Measurements from ENCODE around the gene MRTFA.

The MRTFA gene

DNA sequence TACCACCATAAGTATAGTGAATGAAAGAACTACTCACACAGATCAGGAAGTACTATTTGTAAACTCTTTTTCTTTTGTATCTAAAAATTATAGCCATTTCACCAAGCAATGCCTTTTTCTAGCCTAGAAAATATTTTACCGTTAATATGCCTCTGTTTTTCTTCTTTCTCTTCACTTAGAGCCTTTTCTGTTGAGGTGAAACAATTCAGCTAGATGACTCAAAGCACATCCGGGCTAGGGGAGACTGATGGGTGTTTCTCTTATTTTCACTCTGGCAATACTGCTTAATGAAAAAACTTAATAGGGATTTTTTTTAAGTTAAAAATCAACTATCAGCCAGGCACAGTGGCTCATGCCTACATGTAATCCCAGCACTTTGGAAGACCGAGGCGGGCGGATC lies 172.8 kb downstream of the MRTFA start:
- DNase-seq (ENCODE audit: low read depth in 3 of 3) = no peak

DNA sequence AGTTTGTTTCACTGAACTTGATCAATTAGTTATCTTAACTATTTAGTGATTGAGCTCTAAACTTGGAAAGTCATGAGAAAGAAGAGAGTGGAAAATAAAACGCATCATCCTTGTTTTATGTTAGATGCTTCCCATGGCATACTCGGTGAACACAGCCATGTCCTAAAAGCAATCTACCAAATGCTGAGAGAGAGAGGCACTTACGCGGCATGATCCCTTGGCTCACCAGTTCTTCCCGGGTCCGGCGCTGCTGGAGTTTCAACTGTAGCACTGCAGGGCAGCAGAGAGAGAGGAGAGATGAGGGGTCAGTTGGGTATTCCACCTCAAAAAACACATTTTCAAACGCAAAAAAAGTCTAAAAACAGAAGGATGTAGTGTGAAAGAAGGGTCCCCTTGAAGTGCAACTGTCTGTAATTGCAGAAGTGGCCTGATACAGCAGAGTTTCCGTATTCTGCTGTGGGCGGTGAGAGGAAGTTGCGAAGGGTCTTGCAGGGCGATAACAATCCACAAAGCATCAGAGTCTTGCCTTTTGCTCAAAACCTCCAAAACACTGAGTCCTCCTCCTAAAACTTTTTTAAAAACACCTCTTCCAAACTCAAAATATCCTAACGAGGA lies 173.4 kb downstream of the MRTFA start:
- peak in 2 of 3 experiments; percentile 18 to 20 for DNase-seq (ENCODE audit: low read depth in 3 of 3)

DNA sequence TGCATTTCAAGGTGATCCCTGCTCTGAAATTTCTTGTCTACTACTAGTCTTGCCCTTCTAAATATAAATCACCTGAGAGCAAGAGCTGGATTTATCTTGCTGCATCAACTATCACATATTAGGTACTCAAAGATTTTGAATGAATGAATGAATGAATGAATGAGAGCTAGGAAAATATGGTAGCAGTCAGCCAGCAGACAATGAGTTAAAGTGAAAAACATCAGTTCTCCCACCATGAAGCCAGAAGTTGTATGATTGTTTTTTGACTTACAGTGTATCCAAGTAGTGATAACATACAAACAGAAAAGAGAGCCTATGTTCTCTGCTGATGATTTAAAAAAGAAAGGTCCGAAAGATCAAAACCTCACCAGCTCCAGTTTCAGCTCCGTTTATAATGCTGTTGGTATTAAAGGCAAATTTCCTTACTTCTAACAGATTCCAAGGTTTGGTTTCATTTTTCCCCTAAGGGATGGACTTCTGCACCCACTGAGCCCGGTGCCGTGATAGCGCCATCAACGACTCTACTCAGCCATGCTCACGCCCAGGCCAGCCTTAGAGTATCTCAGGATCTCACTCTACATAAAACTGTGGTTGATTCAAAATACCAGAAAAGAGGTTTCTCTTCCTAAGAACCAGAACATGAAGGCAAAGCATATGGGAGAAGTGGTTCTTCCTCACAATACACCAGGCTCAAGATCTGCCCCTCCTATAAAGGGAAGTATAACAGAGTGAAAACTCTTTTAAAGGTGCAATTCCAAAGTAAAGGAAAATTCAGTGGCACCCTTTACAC lies 174.1 kb downstream of the MRTFA start:
- DNase-seq (ENCODE audit: low read depth in 3 of 3) = no peak

DNA sequence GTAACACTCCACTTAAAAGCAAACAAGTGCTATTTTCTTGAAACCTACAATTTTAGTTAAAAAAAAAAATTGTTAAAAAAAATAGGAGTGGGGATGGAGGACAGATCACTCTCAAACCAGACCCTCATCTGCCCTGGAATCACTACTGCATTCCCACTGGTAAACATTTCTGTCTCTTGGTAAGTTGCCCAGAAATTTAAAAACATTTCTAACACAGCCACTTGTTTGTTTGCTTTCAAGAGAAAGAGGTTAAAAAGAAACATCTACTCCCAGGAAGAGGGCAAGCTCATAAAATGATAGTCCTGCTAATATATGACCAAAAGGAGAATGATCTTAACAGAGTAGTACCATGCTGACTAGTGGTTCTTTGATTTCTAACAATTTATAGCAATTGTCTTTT lies 182.8 kb downstream of the MRTFA start:
- no peak for DNase-seq (ENCODE audit: low read depth in 3 of 3)

DNA sequence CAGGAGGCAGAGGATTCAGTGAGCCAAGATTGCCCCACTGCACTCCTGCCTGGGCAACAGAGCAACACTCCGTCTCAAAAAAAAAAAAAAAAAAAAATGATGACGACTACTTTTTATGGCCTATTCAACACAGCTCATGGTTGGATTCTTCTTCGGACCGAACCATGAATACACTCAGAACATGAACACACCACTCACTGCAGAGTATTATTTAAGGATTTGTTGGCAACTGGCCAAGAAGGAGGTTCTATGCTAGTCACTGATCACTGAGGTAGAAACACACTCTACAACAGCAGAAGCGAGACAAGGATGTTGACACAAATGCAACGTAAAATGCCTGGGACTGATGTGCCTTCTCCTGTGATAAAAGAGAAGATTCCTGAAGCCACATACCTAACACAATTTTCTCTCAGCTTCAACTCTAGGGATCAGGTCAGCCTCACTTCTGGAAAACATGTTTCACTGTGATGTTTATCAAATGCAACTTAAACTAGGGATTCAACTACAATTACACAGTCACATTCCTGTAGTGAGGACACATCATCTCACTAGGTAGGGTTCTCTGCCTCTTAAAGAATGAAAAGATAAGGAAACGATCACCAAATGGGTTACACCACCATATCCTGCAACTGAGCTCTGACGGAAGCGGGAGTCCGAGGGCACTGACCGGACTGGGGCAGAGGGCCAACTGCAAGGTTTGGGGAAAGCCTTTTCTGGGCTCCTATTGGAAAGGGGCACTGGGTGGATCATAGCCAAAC lies 183.6 kb downstream of the MRTFA start:
- DNase-seq (ENCODE audit: low read depth in 3 of 3) = no peak

DNA sequence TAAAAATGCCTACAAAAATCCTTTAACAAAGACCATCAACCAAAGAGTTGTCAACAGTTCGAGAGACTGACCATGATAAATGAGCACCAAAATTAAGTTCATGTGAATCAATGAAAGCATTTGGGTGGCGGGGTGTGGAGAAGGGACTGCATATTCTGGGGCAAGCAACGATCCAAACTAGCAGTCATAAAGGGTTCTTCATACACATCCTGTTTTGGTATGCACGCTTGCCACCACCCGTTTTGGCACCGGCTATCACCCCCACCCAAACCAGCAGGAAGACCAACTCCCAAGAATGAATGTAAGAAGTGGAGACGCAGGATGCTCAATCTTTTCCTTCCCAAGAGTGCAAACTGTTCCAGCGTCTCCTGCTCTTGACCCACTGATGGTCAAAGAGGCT lies 185.3 kb downstream of the MRTFA start:
- no peak for DNase-seq (ENCODE audit: low read depth in 3 of 3)

DNA sequence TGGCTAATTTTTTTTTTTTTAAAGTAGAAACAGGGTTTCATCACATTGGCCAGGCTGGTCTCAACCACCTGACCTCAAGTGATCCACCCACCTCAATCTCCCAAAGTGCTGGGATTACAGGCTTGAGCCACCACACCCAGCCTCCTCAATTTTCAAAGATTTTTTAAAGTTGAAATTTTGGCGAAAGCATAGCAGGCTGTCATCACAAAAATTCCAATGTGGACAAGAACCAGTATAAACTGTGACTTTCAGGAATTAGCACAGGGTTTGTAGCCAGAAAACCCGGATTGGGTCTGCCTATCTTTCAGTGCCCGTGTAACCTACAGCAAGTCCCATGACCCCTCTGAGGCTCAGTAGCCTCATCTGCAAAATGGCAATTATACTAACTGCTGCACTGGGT lies 185.9 kb downstream of the MRTFA start:
- no peak for DNase-seq (ENCODE audit: low read depth in 3 of 3)

DNA sequence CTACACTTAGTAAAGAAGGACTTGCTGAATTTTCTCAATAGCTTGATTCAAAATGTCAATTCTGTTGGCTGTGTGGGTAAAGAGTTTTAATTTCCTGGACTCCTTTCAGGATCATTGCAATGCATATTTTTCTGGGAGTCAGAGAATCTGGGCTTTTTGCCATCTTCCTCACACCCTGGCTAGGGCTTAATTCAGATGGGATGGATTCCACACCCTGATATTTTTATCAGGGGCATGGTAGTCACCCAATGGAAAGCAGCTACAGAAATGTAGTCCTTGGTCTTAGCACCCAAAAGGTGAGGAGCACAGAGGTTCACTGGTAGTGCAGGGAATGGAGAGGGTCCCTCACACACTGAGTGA lies 186.9 kb downstream of the MRTFA start:
- no peak for DNase-seq (ENCODE audit: low read depth in 3 of 3)

DNA sequence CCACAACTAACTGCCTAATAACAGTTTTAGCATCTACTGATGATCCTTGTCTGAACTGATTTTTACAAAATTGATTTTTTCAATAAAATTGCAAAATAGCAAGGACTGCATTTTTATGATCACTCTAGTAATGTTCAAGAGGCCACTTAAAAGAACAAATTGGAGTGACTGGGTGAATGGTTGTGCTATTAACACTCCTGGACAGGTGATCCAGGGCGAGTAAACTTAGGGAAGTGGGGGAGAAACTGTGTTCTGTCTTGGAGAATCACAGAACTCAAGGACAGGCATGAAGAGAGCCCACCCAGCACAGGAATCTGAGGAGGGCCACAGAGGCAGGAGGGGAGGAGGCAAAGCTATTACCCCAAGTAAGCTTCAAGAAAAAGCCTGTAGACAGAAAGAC lies 190.3 kb downstream of the MRTFA start:
- DNase-seq (ENCODE audit: low read depth in 3 of 3) = no peak

DNA sequence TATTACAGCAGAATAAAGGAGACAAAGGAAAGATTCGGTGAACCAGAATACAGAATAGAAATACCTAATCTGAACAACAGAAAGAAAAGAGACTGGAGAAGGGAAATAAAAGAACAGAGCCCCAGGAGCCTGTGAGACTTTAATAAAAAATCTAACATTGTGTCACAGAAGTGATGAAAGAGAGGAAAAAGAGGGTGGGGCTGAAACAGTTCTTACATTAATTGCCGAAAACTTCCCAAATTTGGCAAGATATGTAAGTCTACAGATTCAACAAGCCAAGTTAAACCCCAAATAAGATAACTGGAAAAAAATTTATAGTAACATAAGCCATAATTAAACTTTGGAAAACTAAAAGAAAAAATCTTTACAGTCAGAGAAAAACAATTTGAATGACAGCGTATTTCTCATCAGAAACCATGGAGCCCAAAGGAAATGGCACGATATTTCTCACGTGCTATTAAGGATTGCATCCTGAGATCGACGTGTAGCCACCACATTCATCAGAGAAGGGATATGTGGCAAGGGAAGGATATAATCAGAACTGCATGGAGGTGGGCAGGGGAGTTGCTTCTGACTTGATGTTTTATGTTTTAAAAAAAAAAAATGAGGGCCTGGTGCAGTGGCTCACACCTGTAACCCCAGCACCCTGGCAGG lies 192.2 kb downstream of the MRTFA start:
- DNase-seq (ENCODE audit: low read depth in 3 of 3) = no peak

DNA sequence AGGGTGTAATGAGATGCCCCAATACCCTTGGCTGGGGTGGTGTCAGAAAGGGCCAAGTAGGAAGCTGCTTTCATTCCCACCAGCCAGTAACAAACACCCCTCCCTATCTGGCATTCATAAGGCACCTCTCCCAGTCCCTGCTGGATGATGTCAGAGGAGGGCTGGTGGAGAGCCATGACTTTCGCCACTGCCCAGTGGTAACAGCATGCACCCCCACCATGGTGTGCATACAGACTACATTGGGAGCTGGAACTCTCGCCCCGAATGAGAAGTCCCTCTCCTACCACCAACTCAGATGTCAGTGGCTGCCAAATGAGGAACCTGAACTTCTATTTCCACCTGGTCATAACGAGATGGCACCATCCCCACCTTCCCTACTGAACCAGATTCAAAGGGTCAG lies 192.8 kb downstream of the MRTFA start:
- DNase-seq (ENCODE audit: low read depth in 3 of 3) = no peak

DNA sequence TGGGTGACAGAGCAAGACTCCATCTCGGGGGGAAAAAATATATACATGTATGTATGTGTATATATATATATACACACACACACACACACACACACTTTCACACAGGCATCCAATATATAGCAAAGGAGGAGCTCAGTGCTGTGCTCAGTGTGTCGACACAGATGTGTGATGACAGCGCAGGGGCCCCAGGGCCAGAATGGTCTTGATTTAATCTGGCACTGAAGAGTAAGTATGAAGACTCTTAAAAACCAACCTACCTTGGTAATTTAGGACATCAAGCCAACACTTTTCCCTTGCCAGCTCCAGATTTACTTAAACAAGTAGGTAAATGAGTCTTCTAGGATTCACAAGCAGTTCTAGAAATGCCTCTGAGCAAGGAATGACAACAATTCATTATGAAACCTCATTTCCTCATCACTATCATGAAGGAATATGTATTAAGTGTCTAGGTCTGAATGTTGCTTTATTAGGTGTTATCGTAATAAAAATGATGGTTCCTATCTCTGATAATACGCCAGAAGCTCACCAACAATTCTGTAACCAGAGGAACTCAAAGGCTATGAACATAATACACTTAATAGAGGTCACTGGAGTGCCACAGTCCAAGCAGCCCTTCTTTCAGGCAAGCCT lies 194.6 kb downstream of the MRTFA start:
- no peak for DNase-seq (ENCODE audit: low read depth in 3 of 3)

DNA sequence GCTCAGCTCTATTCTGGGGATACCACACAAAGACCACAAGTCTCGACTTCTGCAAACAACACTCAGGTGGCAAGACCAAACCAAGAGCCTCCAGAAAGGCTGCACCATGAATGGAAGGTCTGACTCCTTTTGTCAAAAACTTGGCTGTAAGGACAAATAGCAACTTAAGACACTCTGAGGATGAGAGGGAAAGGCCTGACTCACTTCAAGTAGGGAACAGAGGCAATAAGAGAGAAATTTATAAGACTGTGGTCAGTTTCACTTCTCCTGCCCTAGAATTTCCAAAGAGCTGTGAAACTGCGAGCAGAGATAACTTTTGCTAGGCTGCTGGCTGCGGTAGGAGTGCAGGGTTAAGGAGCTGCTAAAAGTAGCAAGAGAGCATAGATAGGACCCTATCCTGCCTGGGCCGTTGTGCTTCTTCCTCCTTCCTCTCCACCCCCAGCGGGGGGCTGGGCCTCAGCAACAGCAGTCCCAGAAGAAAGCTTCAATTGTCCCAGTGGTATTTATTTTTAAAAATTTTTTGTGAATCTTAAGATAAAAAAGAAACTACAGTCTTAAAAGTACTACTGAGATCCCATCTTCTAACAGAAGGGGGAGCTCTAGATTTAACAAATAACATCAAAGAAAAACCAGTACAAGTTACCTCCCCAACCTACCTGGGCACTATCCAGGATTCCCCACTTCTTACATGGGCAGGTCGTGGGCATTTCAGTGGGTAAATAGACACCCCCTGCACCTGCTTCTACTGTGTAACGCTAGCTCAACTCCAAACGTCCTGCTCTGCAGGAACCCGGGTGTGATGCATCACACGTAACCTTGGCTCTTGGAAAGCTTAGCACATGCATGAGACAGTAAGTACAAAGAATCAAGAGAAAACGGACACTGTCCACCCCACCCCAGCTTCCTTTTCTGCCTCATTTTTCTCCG lies 199.8 kb downstream of the MRTFA start:
- DNase-seq (ENCODE audit: low read depth in 3 of 3) = peak in 1 of 3 experiments; percentile 17

DNA sequence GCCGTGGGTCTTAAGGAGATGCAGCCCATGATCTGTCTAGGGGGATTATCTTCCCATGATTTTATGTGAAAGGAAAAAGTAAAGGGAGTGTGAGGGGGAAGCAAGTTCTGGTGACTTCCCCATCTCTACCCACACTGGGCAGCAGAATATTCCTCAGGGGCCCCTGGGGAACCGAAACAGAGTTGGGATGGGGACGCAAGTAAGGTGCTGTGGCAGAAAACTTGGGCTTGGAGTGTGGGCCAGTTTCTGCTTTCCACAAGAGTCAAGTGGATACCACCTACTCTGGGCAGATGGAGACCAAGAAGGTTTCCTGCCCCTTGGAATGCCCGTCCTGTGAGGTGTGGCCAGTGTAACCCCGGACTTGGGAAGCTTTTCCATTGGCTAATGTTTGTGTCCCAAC lies 201.8 kb downstream of the MRTFA start:
- DNase-seq (ENCODE audit: low read depth in 3 of 3) = no peak

DNA sequence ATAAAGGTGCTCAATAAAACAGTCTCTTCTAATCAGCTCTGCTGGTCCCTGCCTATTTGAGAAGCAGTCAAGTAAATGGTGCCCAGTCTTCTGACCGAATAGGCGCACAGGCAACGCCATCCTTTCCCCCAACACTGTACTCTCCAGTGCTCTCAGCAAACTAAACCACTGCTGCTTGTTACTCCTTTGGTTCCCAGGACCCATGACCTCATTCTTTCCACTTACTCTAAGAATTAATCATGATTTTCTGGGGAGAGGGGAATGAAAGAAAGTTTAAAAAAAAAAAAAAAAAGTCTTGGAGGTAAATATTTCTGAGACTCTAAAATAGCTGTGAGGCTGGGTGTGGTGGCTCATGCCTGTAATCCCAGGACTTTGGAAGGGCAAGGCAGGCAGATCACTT lies 202.4 kb downstream of the MRTFA start:
- no peak for DNase-seq (ENCODE audit: low read depth in 3 of 3)

DNA sequence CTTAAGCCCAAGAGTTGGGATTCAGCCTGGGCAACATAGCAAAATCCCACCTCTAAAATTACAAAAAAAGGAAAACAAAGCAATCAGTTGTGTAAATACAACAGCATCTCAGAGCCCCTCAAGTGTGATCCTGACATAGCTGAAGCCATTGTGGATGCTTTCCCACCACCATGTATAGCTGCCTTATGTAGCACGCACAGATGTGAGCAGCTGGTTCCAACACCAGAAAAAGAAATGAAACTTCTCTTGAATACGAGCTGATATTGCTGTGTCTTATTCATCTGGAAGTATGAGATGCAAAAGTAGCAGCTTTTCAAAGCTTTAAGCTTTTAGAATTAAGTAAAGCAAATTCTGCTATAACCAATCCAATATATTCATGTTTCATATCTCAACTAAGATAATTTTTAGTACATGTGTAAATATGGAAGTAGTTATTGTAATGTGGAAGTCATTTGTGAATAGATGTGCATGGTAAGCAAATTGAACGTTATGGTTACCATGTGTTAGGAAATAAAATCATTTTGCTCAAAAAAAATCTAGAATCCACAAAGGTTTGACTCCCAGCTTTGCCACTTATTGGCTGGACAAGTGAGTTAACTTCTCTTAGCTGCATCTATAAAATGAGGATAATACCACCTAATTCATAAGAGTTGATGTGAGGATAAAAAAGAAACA lies 203.0 kb downstream of the MRTFA start:
- DNase-seq (ENCODE audit: low read depth in 3 of 3) = no peak

DNA sequence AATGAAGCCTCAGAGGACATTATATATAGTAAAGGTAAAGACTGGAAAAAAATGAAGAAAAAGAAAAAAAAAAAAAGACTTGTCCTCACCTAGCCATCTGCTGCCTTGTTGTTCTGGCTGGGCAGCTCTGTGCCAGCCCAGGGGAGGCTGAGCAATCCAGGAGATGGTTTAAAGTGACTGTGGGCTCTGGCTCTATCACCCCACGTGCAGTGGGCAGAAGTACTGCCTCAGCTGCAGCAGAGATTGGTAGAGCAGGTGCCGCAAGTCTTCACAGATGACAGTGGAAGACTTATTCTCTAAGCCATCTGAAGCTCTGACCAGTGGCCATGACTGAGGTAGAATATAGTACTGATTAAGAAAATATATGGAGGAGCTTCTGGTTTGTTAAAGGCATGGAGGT lies 203.9 kb downstream of the MRTFA start:
- DNase-seq (ENCODE audit: low read depth in 3 of 3) = no peak

DNA sequence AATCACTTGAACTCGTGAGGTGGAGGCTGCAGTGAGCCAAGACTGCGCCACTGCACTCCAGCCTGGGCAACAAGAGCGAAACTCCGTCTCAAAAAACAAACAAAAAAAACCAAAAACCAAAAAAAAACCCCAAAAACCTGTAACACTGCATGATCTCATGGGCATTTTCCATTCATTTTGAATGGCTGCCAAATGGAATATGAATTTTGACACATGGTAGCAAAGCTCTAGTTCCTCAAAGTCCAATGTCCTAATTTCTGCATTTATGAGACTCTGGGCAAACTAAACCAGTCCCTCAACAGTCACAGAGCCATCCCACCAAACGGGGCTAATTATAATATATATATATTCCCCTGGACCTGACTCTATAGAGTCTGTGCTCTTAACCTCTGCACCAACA lies 204.4 kb downstream of the MRTFA start:
- no peak for DNase-seq (ENCODE audit: low read depth in 3 of 3)

DNA sequence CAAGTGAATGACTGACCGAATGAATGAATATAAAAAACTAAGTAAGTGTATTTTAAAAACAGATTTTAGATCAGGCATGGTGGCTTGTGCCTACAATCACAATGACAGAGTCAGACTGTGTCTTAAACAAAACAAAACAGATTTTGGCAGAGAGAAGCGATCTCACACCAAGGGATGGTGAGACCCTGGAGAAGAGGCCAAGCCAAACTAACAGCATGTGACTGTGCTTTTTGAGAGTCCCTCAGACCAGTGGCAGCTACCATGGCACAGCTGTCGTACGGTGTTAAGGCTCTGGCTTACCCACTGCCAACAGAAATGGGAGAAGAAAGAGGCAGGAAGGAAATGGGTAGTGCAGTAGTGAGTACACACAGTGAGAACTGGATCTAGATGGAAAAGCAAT lies 205.5 kb downstream of the MRTFA start:
- no peak for DNase-seq (ENCODE audit: low read depth in 3 of 3)

DNA sequence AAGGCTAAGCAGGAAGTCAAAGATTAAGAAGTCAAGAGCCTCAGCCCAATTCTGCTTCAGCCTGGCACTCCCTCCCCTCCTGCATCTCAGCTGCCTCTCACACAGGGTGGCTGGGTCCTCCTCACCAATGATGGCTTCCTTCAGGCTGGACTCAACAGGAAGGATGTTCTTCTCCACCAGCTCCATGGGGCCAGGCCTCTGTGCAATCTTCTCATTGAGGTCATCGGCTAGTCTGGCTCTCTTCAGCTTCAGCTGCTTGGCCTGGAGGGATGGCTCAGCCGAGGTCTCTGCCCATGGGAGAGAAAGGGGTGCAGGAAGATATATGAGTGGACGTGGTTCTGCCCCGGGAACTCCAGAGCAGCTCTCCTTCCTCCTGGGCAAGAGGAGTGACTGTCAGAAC lies 207.0 kb downstream of the MRTFA start:
- DNase-seq (ENCODE audit: low read depth in 3 of 3) = no peak
